Activated CD4-positive, alpha-beta T cell treated with anti-CD3 and anti-CD28 coated beads for 24 hours (primary cell): ENCODE results near the gene NUP43.
"Not testable (repeated sequence)": the region's sequence is repeated elsewhere in the genome, so short reads cannot be mapped to it uniquely, and the experiment has no call there.

Experiments
- DNase-seq, 2 donors: peaks; one replicate each; pipeline ENCODE4 v3.0.0-alpha.2; 2020; ENCODE audit warnings: low read depth in 2 of 2

The NUP43 gene

GRCh38 chr6:149749082-149749593 is 2.8 kb upstream of the NUP43 start:
- not testable (repeated sequence) for DNase-seq

GRCh38 chr6:149745252-149745651 is 1.1 kb downstream of the NUP43 start:
- DNase-seq: not testable (repeated sequence)

- no peak for DNase-seq
These were observed 11.4 kb downstream of the NUP43 start for GRCh38 chr6:149734915-149735314.

- no peak for DNase-seq
These were observed 13.1 kb downstream of the NUP43 start for GRCh38 chr6:149733089-149733720.

GRCh38 chr6:149729824-149730223 is 16.5 kb downstream of the NUP43 start:
- no peak for DNase-seq

GRCh38 chr6:149728499-149729234 is 17.7 kb downstream of the NUP43 start:
- no peak for DNase-seq

- DNase-seq: no peak
These were observed 18.4 kb downstream of the NUP43 start for GRCh38 chr6:149727793-149728498.

- no peak for DNase-seq
These were observed 20.5 kb downstream of the NUP43 start for GRCh38 chr6:149725785-149726184.

GRCh38 chr6:149723771-149724417 is 22.4 kb downstream of the NUP43 start:
- DNase-seq: peak in 1 of 2 donors; percentile 39

- no peak for DNase-seq
These were observed 23.1 kb downstream of the NUP43 start for GRCh38 chr6:149723262-149723661.

- DNase-seq: no peak
These were observed 26.8 kb downstream of the NUP43 start for GRCh38 chr6:149719531-149719930.

GRCh38 chr6:149717588-149718458 is 28.5 kb downstream of the NUP43 start, which contains the start of gene LATS1:
Gene LATS1 (minus strand): TSS chr6:149718101. CDS start chr6:149702126, 15,975 bp downstream.
- peak; percentile 85 to 89 for DNase-seq

GRCh38 chr6:149717255-149717587 is 29.1 kb downstream of the NUP43 start:
- no peak for DNase-seq

- DNase-seq: no peak
These were observed 30.0 kb downstream of the NUP43 start for GRCh38 chr6:149716181-149716963.

GRCh38 chr6:149714442-149714841 is 31.9 kb downstream of the NUP43 start:
- DNase-seq: no peak

GRCh38 chr6:149711711-149712110 is 34.6 kb downstream of the NUP43 start:
- DNase-seq: no peak

GRCh38 chr6:149701714-149702113 is 44.6 kb downstream of the NUP43 start:
- no peak for DNase-seq

GRCh38 chr6:149699150-149699549 is 47.2 kb downstream of the NUP43 start:
- no peak for DNase-seq

GRCh38 chr6:149698175-149698574 is 48.2 kb downstream of the NUP43 start:
- DNase-seq: no peak

- no peak for DNase-seq
These were observed 49.4 kb downstream of the NUP43 start for GRCh38 chr6:149696901-149697300.
